ENCODE measurements around the gene FTCDNL1.

The FTCDNL1 gene

GRCh38 chr2:199848389-199849130 is 2.4 kb downstream of the FTCDNL1 start:
- no peaks in the 10 kb centered on the region for H3K9me3 ChIP-seq (ENCODE audit: control insufficient read depth, insufficient read depth, low read depth, low read length)
- peaks cover 19% of the 10 kb centered on the region for H3K4me1 ChIP-seq (ENCODE audit: control insufficient read depth, insufficient read depth, low read length)
- ChIA-PET POLR2A (no interaction called here), CTCF (interaction anchor here (2.2 kb wide), 1 partner anchor 108 kb away, joined by 8 read pairs; no protein-coding TSS in a partner anchor)
- no peak overlapping the region for H3K4me3 ChIP-seq (ENCODE audit: low read depth, low read length)
- no peak overlapping the region for H3K27ac ChIP-seq (ENCODE audit: extremely low read depth, low read depth, low read length)
- TF ChIP-seq ZNF776 (tag by site-specific recombination; IDR thresholded peaks at IDR 0.05; ENCODE audit: borderline replicate concordance) = no peak
- 0 out of 2 replicates have a peak, but pooled peaks have one; percentile 14 for TF ChIP-seq IKZF3 (tag by site-specific recombination; IDR thresholded peaks at IDR 0.05)
- TF ChIP-seq WT1 (tag by site-specific recombination; IDR thresholded peaks at IDR 0.05) = peak; percentile 48; the same call in 1 of the 2 replicates
- TF ChIP-seq ZNF843 (tag by site-specific recombination; IDR thresholded peaks at IDR 0.05) = peak; percentile 56; the same call in 1 of the 2 replicates
- H3K36me3 ChIP-seq (ENCODE audit: control insufficient read depth in 2 of 2, insufficient read depth in 1 of 2, low read length in 2 of 2) = no peaks in the 10 kb centered on the region

GRCh38 chr2:199847181-199847864 is 3.7 kb downstream of the FTCDNL1 start:
- Histone ChIP-seq H3K27ac (ENCODE audit: extremely low read depth, low read depth, low read length) (no peak overlapping the region), H3K9me3 (ENCODE audit: control insufficient read depth, insufficient read depth, low read depth, low read length) (no peaks in the 10 kb centered on the region), H3K4me3 (ENCODE audit: low read depth, low read length) (no peak overlapping the region), H3K36me3 (ENCODE audit: control insufficient read depth in 2 of 2, insufficient read depth in 1 of 2, low read length in 2 of 2) (no peaks in the 10 kb centered on the region), H3K4me1 (ENCODE audit: control insufficient read depth, insufficient read depth, low read length) (peaks cover 19% of the 10 kb centered on the region)
- ChIA-PET POLR2A (no interaction called here), CTCF (interaction anchor here (0.6 to 2.2 kb wide), 2 partner anchors 13 to 107 kb away, joined by 4 to 8 read pairs; no protein-coding TSS in a partner anchor)
- no peak for TF ChIP-seq ZNF561 (tag by site-specific recombination; IDR thresholded peaks at IDR 0.05; ENCODE audit: borderline replicate concordance)
- no peak for TF ChIP-seq ZNF629 (tag by site-specific recombination; IDR thresholded peaks at IDR 0.05)
- no peak for TF ChIP-seq ZNF654 (tag by site-specific recombination; IDR thresholded peaks at IDR 0.05; ENCODE audit: low read depth)
- no peak for TF ChIP-seq ZNF324 (tag by site-specific recombination; IDR thresholded peaks at IDR 0.05)
- no peak for TF ChIP-seq ZBTB6 (tag by site-specific recombination; IDR thresholded peaks at IDR 0.05)
- no peak for TF ChIP-seq ZFHX2 (tag by site-specific recombination; conservative IDR thresholded peaks at IDR 0.05)
- no peak for TF ChIP-seq HOXA7 (CRISPR knock-in tag; IDR thresholded peaks at IDR 0.05; ENCODE audit: borderline replicate concordance)
- no peak for TF ChIP-seq ZNF830 (tag by site-specific recombination; IDR thresholded peaks at IDR 0.05; ENCODE audit: low read depth)
- no peak for TF ChIP-seq ZNF660 (tag by site-specific recombination; IDR thresholded peaks at IDR 0.05)
- TF ChIP-seq ZNF311 (tag by site-specific recombination; IDR thresholded peaks at IDR 0.05; ENCODE audit: borderline replicate concordance) = no peak
- no peak for TF ChIP-seq MZF1 (tag by site-specific recombination; IDR thresholded peaks at IDR 0.05; ENCODE audit: borderline replicate concordance)
- no peak for TF ChIP-seq HOXC10 (CRISPR knock-in tag; IDR thresholded peaks at IDR 0.05)
- no peak for TF ChIP-seq ZSCAN30 (tag by site-specific recombination; IDR thresholded peaks at IDR 0.05)
- no peak for TF ChIP-seq ZNF707 (tag by site-specific recombination; IDR thresholded peaks at IDR 0.05)
- TF ChIP-seq ZNF426 (tag by site-specific recombination; IDR thresholded peaks at IDR 0.05) = no peak
- no peak for TF ChIP-seq ZBTB49 (tag by site-specific recombination; IDR thresholded peaks at IDR 0.05; ENCODE audit: low read depth)
- TF ChIP-seq SCRT2 (tag by site-specific recombination; IDR thresholded peaks at IDR 0.05) = no peak
- no peak for TF ChIP-seq ZNF623 (tag by site-specific recombination; IDR thresholded peaks at IDR 0.05)
- TF ChIP-seq ZNF548 (tag by site-specific recombination; IDR thresholded peaks at IDR 0.05) = no peak
- no peak for TF ChIP-seq SP3 (tag by site-specific recombination; IDR thresholded peaks at IDR 0.05)

Data from HEK293 (cell line).